Measurements from ENCODE around the gene SNX1.

- no peak for TF ChIP-seq CTCF (IDR thresholded peaks at IDR 0.05; ENCODE audit: low read depth, low read length)
- no peak for TF ChIP-seq MAX (IDR thresholded peaks at IDR 0.05; ENCODE audit: low read depth, low read length)
Observed at GRCh38 chr15:64185146-64185911, 89.5 kb downstream of the SNX1 start.
